ENCODE results near the gene FAM234B. TPM values are rescaled to one million over a fixed set of nuclear protein-coding genes. Genes with fewer than 3 reads are reported as not detected.

The FAM234B gene
- total and polyA plus RNA-seq, 2 of the 8 experiments (the other 6 are each of a cell fraction or from before 2014, with no cell fraction given), result 12.5 to 29.1 TPM

DNA sequence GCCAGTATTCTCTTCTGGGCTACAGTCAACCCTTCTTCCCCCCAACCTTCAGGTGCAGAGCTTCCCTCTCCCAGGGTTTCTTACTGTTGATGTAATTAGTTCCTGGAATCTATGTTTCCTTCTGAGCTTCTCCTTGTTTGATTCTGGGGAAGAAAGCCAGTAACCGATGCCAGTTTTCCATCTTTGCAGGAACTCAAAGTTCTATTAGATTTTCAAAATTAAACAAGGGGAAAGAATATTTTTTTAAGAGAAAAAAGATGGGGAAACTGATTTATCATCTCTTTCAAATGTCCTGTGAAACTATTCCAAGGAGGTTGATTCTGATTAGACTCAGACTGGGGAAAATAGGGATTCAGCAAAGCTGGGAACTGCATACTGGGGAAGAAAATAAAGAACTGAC is 17.9 kb upstream of the FAM234B start:
- no peak overlapping the region for H3K4ac ChIP-seq (replicated peaks; ENCODE audit: insufficient read length, low read depth, low read length)
- no peaks in the 10 kb centered on the region for H3K27me3 ChIP-seq (replicated peaks in 1 of 4; ENCODE audit: control insufficient read depth in 3 of 4, extremely low read depth in 1 of 4, insufficient read depth in 3 of 4, low read length in 3 of 4)
- CTCF ChIA-PET (ENCODE audit: partially characterized antibody), result interaction anchor here (0.6 to 1.6 kb wide), 4 partner anchors 9 to 186 kb away, joined by 3 to 4 read pairs (median 3); no protein-coding TSS in a partner anchor
- POLR2A ChIA-PET (ENCODE audit: partially characterized antibody), result no interaction called here
- H2AK5ac ChIP-seq (ENCODE audit: low read depth, low read length), result no peak overlapping the region
- H3K56ac ChIP-seq (replicated peaks; ENCODE audit: insufficient read length, low read depth, low read length), result no peak overlapping the region
- H2BK5ac ChIP-seq (ENCODE audit: low read depth, low read length), result no peak overlapping the region
- no peak overlapping the region for H2AFZ ChIP-seq (ENCODE audit: low read length)
- H3K4me3 ChIP-seq (ENCODE audit: extremely low read depth in 1 of 4, insufficient read depth in 2 of 4, low read depth in 3 of 4, low read length in 4 of 4), result no peak overlapping the region
- TF ChIP-seq POU5F1 (IDR thresholded peaks at IDR 0.05; ENCODE audit: low read depth, low read length) (no peak), SUZ12 (IDR thresholded peaks at IDR 0.05; ENCODE audit: low read length) (no peak), BCL11A (IDR thresholded peaks at IDR 0.05; ENCODE audit: low read depth in 2 of 2, low read length in 2 of 2) (no peak), CBX5 (IDR thresholded peaks at IDR 0.05; ENCODE audit: low read depth, low read length) (no peak), EZH2 (IDR thresholded peaks at IDR 0.05; ENCODE audit: low read depth, low read length, severe bottlenecking) (no peak), CREB1 (IDR thresholded peaks at IDR 0.05) (no peak), SAP30 (IDR thresholded peaks at IDR 0.05; ENCODE audit: insufficient read depth, insufficient replicate concordance, low read length) (no peak), CHD1 (IDR thresholded peaks at IDR 0.05; ENCODE audit: low read depth, low read length) (no peak), SP2 (IDR thresholded peaks at IDR 0.05; ENCODE audit: low read length) (no peak), MAFK (IDR thresholded peaks at IDR 0.05; ENCODE audit: low read depth, low read length) (no peak), TAF1 (IDR thresholded peaks at IDR 0.05; ENCODE audit: low read depth, low read length) (no peak), SIN3A (conservative IDR thresholded peaks at IDR 0.05 in 1 of 2, IDR thresholded peaks at IDR 0.05 in 1 of 2; ENCODE audit: low read depth in 1 of 2, low read length in 2 of 2) (no peak)
- TF ChIP-seq, protein P1, sequence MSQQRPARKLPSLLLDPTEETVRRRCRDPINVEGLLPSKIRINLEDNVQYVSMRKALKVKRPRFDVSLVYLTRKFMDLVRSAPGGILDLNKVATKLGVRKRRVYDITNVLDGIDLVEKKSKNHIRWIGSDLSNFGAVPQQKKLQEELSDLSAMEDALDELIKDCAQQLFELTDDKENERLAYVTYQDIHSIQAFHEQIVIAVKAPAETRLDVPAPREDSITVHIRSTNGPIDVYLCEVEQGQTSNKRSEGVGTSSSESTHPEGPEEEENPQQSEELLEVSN (IDR thresholded peaks at IDR 0.05), result no peak
- H3K23ac ChIP-seq (ENCODE audit: insufficient read length), result no peak overlapping the region
- H3K18ac ChIP-seq (ENCODE audit: extremely low read depth, low read length), result no peak overlapping the region
- DNase-seq (ENCODE audit: low read depth in 1 of 2, low spot score in 2 of 2) (no peak), FAIRE-seq (no peak)
- peak overlapping the region; percentile 47 for H2BK120ac ChIP-seq (replicated peaks; ENCODE audit: low read depth, low read length)
- no peak overlapping the region for H2BK15ac ChIP-seq (ENCODE audit: low read length)
- no peak overlapping the region for H3K27ac ChIP-seq (ENCODE audit: low read depth, low read length)
- no peaks in the 10 kb centered on the region for H3K23me2 ChIP-seq (ENCODE audit: low read depth, low read length)
- H4K20me1 ChIP-seq (replicated peaks in 1 of 2; ENCODE audit: control insufficient read depth in 1 of 2, insufficient read depth in 2 of 2, low read length in 2 of 2), result no peaks in the 10 kb centered on the region
- H2BK20ac ChIP-seq (ENCODE audit: low read length), result no peak overlapping the region
- H2BK12ac ChIP-seq (ENCODE audit: low read depth, low read length), result no peak overlapping the region
- no peaks in the 10 kb centered on the region for H3K79me1 ChIP-seq (ENCODE audit: low read depth, low read length)
- H3K36me3 ChIP-seq (ENCODE audit: control insufficient read depth in 2 of 4, insufficient read depth in 4 of 4, low read length in 3 of 4), result no peaks in the 10 kb centered on the region
- H3K79me2 ChIP-seq (ENCODE audit: control insufficient read depth in 1 of 2, insufficient read depth in 2 of 2, low read length in 2 of 2), result no peaks in the 10 kb centered on the region
- peaks cover 2 to 6% (median 5%) of the 10 kb centered on the region in 4 experiments; a peak in 5 of 7 replicates for H3K4me1 ChIP-seq (replicated peaks in 1 of 4; ENCODE audit: control insufficient read depth in 3 of 4, insufficient read depth in 4 of 4, low read length in 3 of 4)
- H3K14ac ChIP-seq (ENCODE audit: insufficient read length), result no peak overlapping the region
- no peak overlapping the region for H4K8ac ChIP-seq (ENCODE audit: extremely low read depth, insufficient read depth, low read length)
- H4K5ac ChIP-seq (ENCODE audit: insufficient read length, low read depth, low read length), result no peak overlapping the region
- WGBS, 2 experiments (ENCODE audit: extremely low coverage in 1 of 2, insufficient coverage in 1 of 2, insufficient read length in 1 of 2, insufficient replicate concordance in 2 of 2, low coverage in 1 of 2, low lambda C conversion rate in 2 of 2, missing lambda C conversion rate in 1 of 2), result 68% methylated on average over 1 of the region's 1 CpG; no CpG with 5 or more reads in 1 of the 2 experiments
- H3K9ac ChIP-seq (replicated peaks in 1 of 4; ENCODE audit: extremely low read depth in 1 of 4, low read depth in 3 of 4, low read length in 3 of 4), result no peak overlapping the region
- no peaks in the 10 kb centered on the region for H3K9me3 ChIP-seq (ENCODE audit: insufficient read depth in 2 of 2, low read depth in 1 of 2, low read length in 1 of 2)
- no peak overlapping the region for H4K91ac ChIP-seq (replicated peaks; ENCODE audit: insufficient read length, low read length)
- no peak overlapping the region for H3K4me2 ChIP-seq (ENCODE audit: insufficient read depth in 1 of 2, low read depth in 2 of 2, low read length in 2 of 2)
